HCT116 (cell line): ENCODE data around the gene C6orf132.

ENCODE experiments used
- POLR2A ChIP-seq: IDR thresholded peaks from 2 replicates; pipeline ENCODE4 v1.7.0; 2011; ENCODE audit warnings: borderline replicate concordance; ENCODE audit not compliant: insufficient read depth, insufficient read length; ENCODE audit errors: extremely low read depth
- RAD21 ChIP-seq: IDR thresholded peaks from 2 replicates; pipeline ENCODE4 v1.6.1; 2012; ENCODE audit warnings: low read depth, mild to moderate bottlenecking
- SIN3A ChIP-seq: IDR thresholded peaks from 2 replicates; pipeline ENCODE4 v1.6.1; 2012; ENCODE audit warnings: low read depth
- ZFX ChIP-seq: fragments of 450-650 bp; IDR thresholded peaks from 2 replicates; pipeline ENCODE4 v1.6.1; 2017

- no peak for TF ChIP-seq POLR2A
- TF ChIP-seq RAD21, result no peak
- no peak for TF ChIP-seq SIN3A
- no peak for TF ChIP-seq ZFX
These were observed at the start of gene C6orf132 for GRCh38 chr6:42142118-42142835.
